ENCODE results near the gene KDM2B. TPM values are rescaled to one million over a fixed set of nuclear protein-coding genes. Genes with fewer than 3 reads are reported as not detected.
"Not testable (repeated sequence)": the region's sequence is repeated elsewhere in the genome, so short reads cannot be mapped to it uniquely, and the experiment has no call there.

KDM2B gene
- total RNA-seq, 1 experiment from 2014 or later: 73.4 TPM

DNA sequence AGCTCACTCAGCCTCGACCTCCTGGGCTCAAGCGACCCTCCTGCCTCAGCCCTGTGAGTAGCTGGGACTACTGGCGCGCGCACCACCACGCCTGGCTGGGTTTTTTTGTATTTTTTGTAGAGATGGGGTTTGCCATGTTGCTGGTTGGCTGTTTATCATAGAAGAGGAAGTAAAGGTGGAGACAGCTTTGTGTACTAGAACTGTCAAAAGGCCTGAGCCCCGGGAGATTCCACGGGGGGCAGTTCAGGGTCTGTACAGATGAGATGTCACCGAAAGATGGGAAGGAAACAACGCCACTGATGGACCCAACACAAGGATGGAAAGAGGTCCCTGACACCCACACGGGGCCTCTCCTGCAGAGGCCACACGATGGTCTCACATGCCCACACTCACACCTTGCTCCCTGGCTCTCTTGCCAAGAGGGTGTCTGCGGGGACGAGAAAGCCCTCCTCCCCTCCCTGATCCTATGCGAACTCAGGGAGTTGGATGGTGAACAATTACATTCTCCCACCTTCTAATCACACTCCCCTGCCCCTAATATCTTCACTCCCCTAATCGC is 66.6 kb downstream of the KDM2B start:
- in situ Hi-C loops (cut with HindIII; ENCODE audit: low sequenced_read_pairs): no loop called here
- DNase-seq (ENCODE audit: low spot score): no peak

- in situ Hi-C loops (cut with HindIII; ENCODE audit: low sequenced_read_pairs): no loop called here
- DNase-seq (ENCODE audit: low spot score): peak; percentile 94
These were observed 67.2 kb downstream of the KDM2B start for GRCh38 chr12:121513464-121514183.

- in situ Hi-C loops (cut with HindIII; ENCODE audit: low sequenced_read_pairs): no loop called here
- DNase-seq (ENCODE audit: low spot score): peak; percentile 80
These were observed 68.3 kb downstream of the KDM2B start for GRCh38 chr12:121512561-121512960.

- in situ Hi-C loops (cut with HindIII; ENCODE audit: low sequenced_read_pairs): no loop called here
- DNase-seq (ENCODE audit: low spot score): peak; percentile 57
These were observed 68.9 kb downstream of the KDM2B start for GRCh38 chr12:121511916-121512315.

DNA sequence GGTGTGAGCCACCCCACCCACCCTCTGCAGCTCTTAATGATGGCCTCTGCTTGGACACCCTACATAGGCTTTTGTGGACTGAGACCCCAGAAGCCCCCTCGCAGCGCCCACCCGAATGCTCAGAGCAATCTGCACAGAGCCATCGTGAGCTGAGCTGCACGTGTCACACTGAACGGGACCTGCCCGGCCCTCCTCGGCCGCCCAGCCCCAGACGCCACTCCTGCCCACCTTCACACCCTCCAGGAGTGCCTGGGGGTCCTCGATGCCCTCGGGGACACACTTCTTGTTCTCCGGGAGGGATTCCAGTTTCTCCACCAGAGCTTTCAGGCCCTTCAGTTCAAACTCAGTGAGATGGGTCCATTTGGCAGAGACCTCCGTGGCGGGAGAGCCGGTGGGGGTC is 71.5 kb downstream of the KDM2B start:
- in situ Hi-C loops (cut with HindIII; ENCODE audit: low sequenced_read_pairs): no loop called here
- DNase-seq (ENCODE audit: low spot score): no peak

DNA sequence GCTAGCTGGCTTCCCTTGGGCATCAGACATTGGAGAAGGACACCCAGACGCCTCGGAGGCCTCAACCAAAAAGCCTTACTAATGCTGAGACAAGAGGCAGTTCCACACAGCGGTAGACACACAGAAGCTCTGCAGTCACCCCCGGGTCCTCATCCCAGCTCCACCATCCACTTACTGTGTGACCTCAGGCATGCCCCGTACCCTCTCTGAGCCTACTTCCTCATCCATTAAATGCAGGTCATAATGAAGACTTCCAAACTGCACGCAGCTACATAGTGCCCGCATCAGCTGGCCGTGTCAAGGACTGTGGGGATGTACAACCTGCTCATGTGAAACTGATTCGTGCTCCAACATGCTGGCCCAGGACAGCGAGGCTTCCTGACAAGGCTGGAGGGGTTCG is 72.3 kb downstream of the KDM2B start:
- DNase-seq (ENCODE audit: low spot score): no peak
- in situ Hi-C loops (cut with HindIII; ENCODE audit: low sequenced_read_pairs): no loop called here

DNA sequence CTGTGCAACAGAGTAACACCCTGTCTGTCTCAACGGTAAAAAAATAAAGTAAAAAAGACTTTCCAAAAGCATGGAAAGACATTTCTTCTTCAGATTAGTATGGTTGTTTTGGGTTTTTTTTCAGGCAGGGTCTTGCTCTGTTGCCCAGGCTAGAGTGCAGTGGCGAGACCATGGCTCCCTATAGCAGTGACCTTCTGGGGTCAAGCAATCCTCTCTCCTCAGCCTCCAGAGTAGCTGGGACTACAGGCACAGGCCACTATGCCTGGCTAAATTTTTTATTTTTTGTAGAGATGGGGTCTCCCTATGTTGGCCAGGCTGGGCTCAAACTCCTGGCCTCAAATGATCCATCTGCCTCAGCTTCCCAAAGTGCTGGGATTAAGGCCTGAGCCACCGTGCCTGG is 72.8 kb downstream of the KDM2B start:
- in situ Hi-C loops (cut with HindIII; ENCODE audit: low sequenced_read_pairs): no loop called here
- no peak for DNase-seq (ENCODE audit: low spot score)

DNA sequence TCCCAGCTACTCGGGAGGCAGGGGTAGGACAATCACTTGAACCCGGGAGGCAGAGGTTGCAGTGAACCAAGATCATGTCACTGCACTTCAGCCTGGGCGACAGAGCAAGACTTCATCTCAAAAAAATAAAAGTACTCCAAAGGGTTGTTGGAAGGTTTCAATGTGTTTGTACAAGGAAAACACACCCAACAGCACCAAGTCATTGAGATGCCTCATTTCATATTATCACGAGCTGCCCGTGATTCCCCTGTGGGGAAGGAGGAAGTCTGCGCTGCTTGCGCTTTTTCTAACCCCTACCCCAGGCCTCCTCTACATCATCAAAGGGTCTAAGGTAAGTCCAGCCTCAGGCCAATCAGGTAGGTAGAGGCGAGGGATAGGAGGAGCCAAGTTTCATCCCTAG is 73.6 kb downstream of the KDM2B start:
- in situ Hi-C loops (cut with HindIII; ENCODE audit: low sequenced_read_pairs): no loop called here
- no peak for DNase-seq (ENCODE audit: low spot score)

DNA sequence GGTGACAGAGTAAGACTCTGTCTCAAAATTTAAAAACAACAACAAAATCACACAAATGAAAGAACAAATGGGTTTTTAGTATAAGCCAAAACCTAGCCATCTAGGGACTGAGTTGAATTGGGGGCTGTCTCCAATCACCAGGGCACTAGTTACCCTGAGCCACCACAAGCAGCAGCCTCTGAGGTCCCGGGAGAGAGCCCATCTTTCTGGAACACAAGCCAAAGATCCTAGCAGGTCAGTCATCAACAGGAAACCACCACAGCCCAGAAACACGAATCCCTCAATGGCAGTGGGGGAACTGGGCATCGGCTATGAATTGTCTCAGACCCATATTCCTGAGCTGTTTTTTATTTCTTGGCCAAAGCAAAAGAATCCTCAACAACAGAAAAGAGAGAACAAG is 75.3 kb downstream of the KDM2B start:
- no peak for DNase-seq (ENCODE audit: low spot score)
- in situ Hi-C loops (cut with HindIII; ENCODE audit: low sequenced_read_pairs): no loop called here

DNA sequence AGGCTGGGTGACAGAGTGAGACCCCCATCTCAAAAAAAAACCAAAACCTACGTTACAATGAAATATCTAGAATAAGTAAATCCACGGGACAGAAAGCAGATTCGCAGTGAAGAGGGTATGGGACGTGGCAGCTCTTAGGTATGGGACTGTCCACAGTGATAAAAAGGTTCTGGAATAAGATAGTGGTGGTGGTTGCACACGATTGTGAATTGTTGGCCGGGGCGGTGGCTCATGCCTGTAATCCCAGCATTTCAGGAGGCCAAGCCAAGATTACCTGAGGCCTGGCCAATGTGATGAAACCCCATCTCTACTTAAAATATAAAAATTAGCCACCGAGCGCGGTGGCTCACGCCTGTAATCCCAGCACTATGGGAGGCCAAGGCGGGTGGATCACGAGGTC is 76.3 kb downstream of the KDM2B start:
- in situ Hi-C loops (cut with HindIII; ENCODE audit: low sequenced_read_pairs): no loop called here
- no peak for DNase-seq (ENCODE audit: low spot score)

DNA sequence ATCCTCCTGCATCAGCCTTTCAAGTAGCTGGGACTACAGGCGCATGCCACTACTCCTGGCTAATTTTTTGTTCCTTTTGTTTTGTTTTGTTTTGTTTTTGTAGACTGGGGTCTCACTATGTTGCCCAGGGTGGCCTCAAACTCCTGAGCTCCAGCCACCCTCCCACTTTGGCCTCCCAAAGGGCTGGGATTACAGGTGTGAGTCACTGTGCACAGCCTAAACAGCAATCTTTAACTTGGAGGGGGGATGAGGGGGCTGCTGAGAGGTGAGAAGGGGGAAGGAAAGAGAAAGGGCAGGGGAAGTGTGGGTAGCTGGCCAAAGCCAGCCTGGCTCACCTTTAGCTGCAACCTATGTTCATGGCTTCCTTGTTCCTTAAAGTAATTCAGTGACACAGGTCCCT is 77.4 kb downstream of the KDM2B start:
- no peak for DNase-seq (ENCODE audit: low spot score)
- in situ Hi-C loops (cut with HindIII; ENCODE audit: low sequenced_read_pairs): no loop called here

DNA sequence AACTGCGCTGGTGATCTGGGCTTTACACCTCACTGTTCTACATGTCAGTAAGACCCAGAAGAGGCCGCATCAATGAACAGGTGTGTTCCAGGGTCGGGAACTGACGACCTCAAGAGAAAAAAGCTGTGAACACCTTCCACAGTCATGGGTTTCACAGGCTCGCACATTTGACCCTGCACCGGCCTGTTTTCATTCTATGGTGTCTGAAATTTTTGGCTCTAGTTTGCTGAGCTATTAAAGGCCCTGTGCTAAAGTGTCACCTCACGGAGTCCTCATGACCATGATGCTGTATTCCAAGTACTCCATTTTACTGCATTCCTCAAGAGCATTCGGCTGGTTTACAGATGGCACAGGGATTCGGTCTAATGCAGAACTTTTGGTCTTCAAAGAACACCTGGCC is 78.9 kb downstream of the KDM2B start:
- no peak for DNase-seq (ENCODE audit: low spot score)
- in situ Hi-C loops (cut with HindIII; ENCODE audit: low sequenced_read_pairs): no loop called here

DNA sequence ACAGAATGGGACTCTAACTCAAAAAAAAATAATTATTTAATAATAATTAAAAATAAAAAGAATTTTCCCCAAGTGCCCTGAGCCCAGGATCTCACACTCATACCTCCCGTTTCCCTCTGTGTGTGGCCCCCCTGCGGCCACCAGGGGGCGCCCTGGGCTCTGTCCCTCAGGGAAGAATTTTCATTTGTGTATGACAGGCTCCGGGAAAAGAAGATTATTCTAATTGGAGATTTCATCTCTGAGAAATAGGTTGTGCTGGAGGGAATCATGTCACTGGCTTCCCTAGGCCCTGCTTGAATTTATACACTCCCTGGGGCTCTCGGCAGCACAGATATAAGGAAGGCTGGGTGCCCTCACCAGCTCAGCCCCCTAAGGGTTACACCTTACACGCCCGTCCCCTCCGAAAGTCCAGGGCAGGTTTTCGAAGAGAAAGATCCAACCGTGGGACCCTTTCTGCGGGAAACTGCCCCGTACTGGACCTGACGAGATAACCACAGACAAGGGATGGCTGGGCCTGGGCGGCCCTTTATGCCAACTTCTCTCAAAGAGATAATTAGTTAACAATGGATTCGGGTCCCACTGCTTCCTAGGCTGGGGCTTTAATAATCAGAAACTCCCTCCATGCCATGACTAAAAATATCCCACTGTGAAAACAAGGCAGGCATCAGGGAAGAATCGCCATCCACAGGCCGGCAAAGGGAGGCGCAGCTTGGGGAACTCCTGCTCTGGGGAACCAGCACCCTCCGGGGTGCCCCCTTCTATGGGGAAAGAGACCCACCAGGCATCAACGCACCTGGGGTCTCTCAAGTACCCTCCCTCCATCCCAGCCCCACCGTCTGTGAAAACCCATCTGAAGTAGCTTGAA is 80.7 kb downstream of the KDM2B start:
- in situ Hi-C loops (cut with HindIII; ENCODE audit: low sequenced_read_pairs): no loop called here
- peak; percentile 86 for DNase-seq (ENCODE audit: low spot score)

GRCh38 chr12:121495746-121496145 is 85.1 kb downstream of the KDM2B start:
- DNase-seq (ENCODE audit: low spot score): peak; percentile 58
- in situ Hi-C loops (cut with HindIII; ENCODE audit: low sequenced_read_pairs): no loop called here

GRCh38 chr12:121494093-121494787 is 86.6 kb downstream of the KDM2B start:
- in situ Hi-C loops (cut with HindIII; ENCODE audit: low sequenced_read_pairs): no loop called here
- DNase-seq (ENCODE audit: low spot score): peak; percentile 38

GRCh38 chr12:121490401-121491281 is 90.2 kb downstream of the KDM2B start:
- in situ Hi-C loops (cut with HindIII; ENCODE audit: low sequenced_read_pairs): no loop called here
- no peak for DNase-seq (ENCODE audit: low spot score)

DNA sequence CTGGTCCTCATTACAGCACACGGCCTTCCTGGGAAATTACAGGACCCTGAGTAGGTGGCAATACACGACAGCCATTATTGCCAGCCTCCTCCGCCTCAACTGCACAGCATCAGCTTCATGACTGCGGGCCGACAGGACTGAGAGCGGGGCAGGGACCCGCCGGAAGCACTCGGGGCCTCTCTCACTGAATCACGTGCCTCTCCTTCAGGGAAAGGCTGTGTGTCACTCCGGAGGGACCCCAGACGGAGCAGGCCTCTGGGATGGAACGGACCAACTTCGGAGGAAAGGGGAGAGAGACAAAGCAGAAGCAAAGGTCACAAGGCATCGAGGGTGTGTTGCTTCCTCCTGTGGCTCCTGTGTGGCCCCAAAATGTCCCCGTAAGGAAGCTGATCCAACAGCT is 90.9 kb downstream of the KDM2B start:
- no peak for DNase-seq (ENCODE audit: low spot score)
- in situ Hi-C loops (cut with HindIII; ENCODE audit: low sequenced_read_pairs): no loop called here

DNA sequence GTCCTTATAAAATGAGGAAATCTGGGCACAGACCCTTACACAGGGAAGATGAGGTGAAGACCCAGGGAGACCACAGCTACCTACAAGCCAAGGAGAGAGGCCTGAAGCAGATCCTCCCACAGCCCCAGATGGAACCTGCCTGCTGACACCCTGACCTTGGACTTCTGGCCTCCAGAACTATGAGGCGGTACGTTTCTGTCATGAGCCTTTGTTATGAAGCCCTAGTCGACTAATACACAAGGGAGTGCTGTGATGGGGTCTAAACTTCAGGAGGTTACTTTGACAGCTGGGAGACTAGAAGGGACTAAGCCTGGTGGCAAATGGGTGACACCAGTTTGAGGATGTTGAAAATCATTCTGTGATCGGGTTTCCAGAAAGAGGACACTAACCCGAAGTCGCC is 95.9 kb downstream of the KDM2B start:
- no peak for DNase-seq (ENCODE audit: low spot score)
- in situ Hi-C loops (cut with HindIII; ENCODE audit: low sequenced_read_pairs): no loop called here

GRCh38 chr12:121484564-121484963 is 96.3 kb downstream of the KDM2B start:
- DNase-seq (ENCODE audit: low spot score); in situ Hi-C loops (cut with HindIII; ENCODE audit: low sequenced_read_pairs): not testable (repeated sequence)
